H1 (cell line): ENCODE results near the gene TNS1. TPM values are rescaled to one million over a fixed set of nuclear protein-coding genes. Genes with fewer than 3 reads are reported as not detected.

ENCODE experiments used
- BACH1 ChIP-seq: IDR thresholded peaks from 2 replicates; pipeline ENCODE4 v1.6.1; 2012; ENCODE audit warnings: low read length, improper control_type of control experiment
- BRCA1 ChIP-seq: IDR thresholded peaks from 2 replicates; pipeline ENCODE4 v1.6.1; 2012; ENCODE audit warnings: low read depth, low read length, improper control_type of control experiment
- CTBP2 ChIP-seq: IDR thresholded peaks from 2 replicates; pipeline ENCODE4 v1.7.0; 2011; ENCODE audit warnings: borderline replicate concordance, mild to moderate bottlenecking, moderate library complexity, mixed read lengths, low read length; ENCODE audit not compliant: insufficient read depth, insufficient read length
- EZH2 ChIP-seq: fragments of 200-600 bp; sonication (generic); IDR thresholded peaks from 2 replicates; pipeline ENCODE4 v1.7.1; 2012; ENCODE audit warnings: low read depth, mild to moderate bottlenecking, moderate library complexity, low read length, inconsistent platforms; ENCODE audit not compliant: severe bottlenecking
- JUN ChIP-seq: IDR thresholded peaks from 2 replicates; pipeline ENCODE4 v1.6.1; 2011; ENCODE audit warnings: low read depth, mild to moderate bottlenecking, improper control_type of control experiment, low read length
- POLR2AphosphoS5 ChIP-seq: IDR thresholded peaks from 2 replicates; pipeline ENCODE4 v1.6.1; 2011; ENCODE audit warnings: low read depth, low read length
- RXRA ChIP-seq: IDR thresholded peaks from 2 replicates; pipeline ENCODE4 v1.6.1; 2011; ENCODE audit warnings: low read depth, mild to moderate bottlenecking, low read length, moderate library complexity; ENCODE audit not compliant: insufficient read depth
- polyA plus RNA-seq, 7 experiments: library from polyadenylated mRNA; depleted of rRNA in 3 of 7; stranded (reverse) in 5 of 7; unstranded in 2 of 7; fragments of >200 nt in 5 of 7; fragments of 200-250 nt in 2 of 7; gene quantifications; 1 replicate in 5 of 7; 2 replicates in 1 of 7; 4 replicates in 1 of 7; pipeline versions ENCODE4 v1.2.1 to v1.2.3, GENCODE V29; 2011 to 2013; ENCODE audit warnings: missing spikeins in 2 of 7, mixed read lengths in 2 of 7
- total RNA-seq: library from RNA; stranded (reverse); fragmentation: NEBNext Ultra II Directional; extraction: Animal tissue kit (Norgen Biotek cat#: 25700); gene quantifications from 2 replicates; pipeline ENCODE4 v1.2.1, GENCODE V29; 2021

The TNS1 gene
- total and polyA plus RNA-seq, 2 of the 8 experiments (the other 6 are each of a cell fraction or from before 2014, with no cell fraction given): 1.5 to 5.1 TPM

DNA sequence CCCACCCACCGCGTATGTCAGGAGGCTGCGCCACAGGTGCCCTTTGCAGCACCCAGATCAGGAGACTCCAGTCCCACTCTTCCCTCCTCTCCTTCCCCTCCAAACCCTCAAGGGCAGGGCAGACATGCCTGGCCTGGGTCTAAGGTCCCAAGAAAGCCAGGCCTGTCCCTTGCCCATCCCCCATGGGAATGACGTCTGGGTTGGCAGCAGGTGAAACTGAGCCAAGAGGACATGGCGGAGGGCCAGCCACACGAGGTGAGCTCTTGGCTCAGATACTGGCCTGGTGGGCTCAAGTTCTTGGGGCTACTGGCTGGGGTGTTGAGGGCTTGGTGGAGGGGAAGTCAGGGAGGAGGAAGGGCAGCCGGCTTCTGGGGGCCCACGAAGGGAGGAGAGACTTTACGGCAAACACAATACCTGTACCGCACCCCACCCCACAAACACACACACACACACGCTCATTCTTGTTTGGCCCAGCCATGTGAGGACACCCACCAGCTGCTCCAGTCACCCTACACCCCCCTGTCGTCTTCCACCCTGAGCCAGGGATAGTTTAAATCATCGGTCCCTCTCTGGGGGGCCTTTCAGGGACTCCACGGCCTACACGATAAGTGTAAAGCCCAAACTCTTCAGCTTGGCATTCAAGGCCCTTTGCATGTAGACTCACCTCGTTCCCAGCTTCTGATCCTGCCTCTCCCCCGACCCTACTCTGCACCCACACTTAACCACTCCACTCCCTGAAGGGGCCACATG is 24.1 kb upstream of the TNS1 start (continued):
- no peak for TF ChIP-seq EZH2
- TF ChIP-seq RXRA: no peak
- no peak for TF ChIP-seq BRCA1
- no peak for TF ChIP-seq CTBP2
- no peak for TF ChIP-seq JUN
- TF ChIP-seq BACH1: no peak
- no peak for TF ChIP-seq POLR2AphosphoS5
